Gastroesophageal sphincter (tissue), 4 donors: Measurements from ENCODE around the gene LPAR3. TPM values are rescaled to one million over a fixed set of nuclear protein-coding genes. Genes with fewer than 3 reads are reported as not detected.

Experiments used
- ATAC-seq: fragments of 150-250 bp; one replicate; pipeline ENCODE4 v1.9.1; 2016; ENCODE audit warnings: mild to moderate bottlenecking, moderate library complexity
- H3K27ac ChIP-seq, 4 donors: fragments of 200-600 bp; sonication (generic) in 3 of 4; 1 replicate in 3 of 4; 2 replicates in 1 of 4; pipeline ENCODE4 v1.5.1; 2016 to 2019
- H3K27me3 ChIP-seq: fragments of 200-600 bp; sonication (generic); one replicate; pipeline ENCODE4 v1.5.1; 2019
- H3K36me3 ChIP-seq, 2 donors: fragments of 200-600 bp; sonication (generic); one replicate each; pipeline ENCODE4 v1.5.1; 2019; ENCODE audit warnings: control low read depth in 1 of 2
- H3K4me1 ChIP-seq, 3 donors: fragments of 200-600 bp; sonication (generic); 1 replicate in 2 of 3; 2 replicates in 1 of 3; pipeline ENCODE4 v1.5.1; 2016 to 2019; ENCODE audit warnings: control low read depth in 2 of 3
- H3K4me3 ChIP-seq, 2 donors: fragments of 200-600 bp; sonication (generic); one replicate each; pipeline ENCODE4 v1.5.1; 2019; ENCODE audit warnings: mild to moderate bottlenecking in 1 of 2, moderate library complexity in 1 of 2
- H3K9me3 ChIP-seq, 3 donors: fragments of 200-600 bp; sonication (generic); one replicate each; pipeline ENCODE4 v1.5.1; 2017 to 2019; ENCODE audit warnings: control low read depth in 2 of 3
- EP300 ChIP-seq: sonication (generic); formaldehyde crosslinking; IDR thresholded peaks from one replicate; pipeline ENCODE4 v1.6.1; 2017; ENCODE audit warnings: antibody characterized with exemption, mild to moderate bottlenecking
- POLR2A ChIP-seq, 2 donors: fragments of 450-650 bp; IDR thresholded peaks; one replicate each; pipeline ENCODE4 v1.6.1; 2017; ENCODE audit warnings: antibody characterized with exemption in 2 of 2, mild to moderate bottlenecking in 2 of 2, moderate library complexity in 1 of 2
- POLR2AphosphoS5 ChIP-seq: sonication (generic); formaldehyde crosslinking; IDR thresholded peaks from one replicate; pipeline ENCODE4 v1.6.1; 2017; ENCODE audit warnings: antibody characterized with exemption
- WGBS, 2 donors: methylation state at CpG; one replicate each; pipeline ENCODE4 v1.1.5; 2018; ENCODE audit warnings: low coverage in 1 of 2; 5-methylcytosine and 5-hydroxymethylcytosine counted together
- total RNA-seq, 4 donors: library from RNA; depleted of rRNA; stranded (reverse); fragments of >200 nt; gene quantifications; one replicate each; pipeline ENCODE4 v1.1.0, GENCODE V29; 2016
- TF ChIP-seq, protein P1 (sequence below), 4 experiments: fragments of 200-600 bp in 2 of 4; fragments of 450-650 bp in 2 of 4; sonication (generic) in 1 of 4; IDR thresholded peaks; one replicate each; pipeline ENCODE4 v1.5.1; 2017 to 2019; ENCODE audit warnings: antibody characterized with exemption in 4 of 4, mild to moderate bottlenecking in 2 of 4, moderate library complexity in 2 of 4

LPAR3 gene
- total RNA-seq, 4 donors from 2014 or later = 0.13 to 3.3 (median 0.23) TPM; not detected in 1

- no peaks in the 10 kb centered on the region for H3K9me3 ChIP-seq
- no peak for TF ChIP-seq POLR2A (IDR thresholded peaks at IDR 0.05)
- TF ChIP-seq, protein P1, sequence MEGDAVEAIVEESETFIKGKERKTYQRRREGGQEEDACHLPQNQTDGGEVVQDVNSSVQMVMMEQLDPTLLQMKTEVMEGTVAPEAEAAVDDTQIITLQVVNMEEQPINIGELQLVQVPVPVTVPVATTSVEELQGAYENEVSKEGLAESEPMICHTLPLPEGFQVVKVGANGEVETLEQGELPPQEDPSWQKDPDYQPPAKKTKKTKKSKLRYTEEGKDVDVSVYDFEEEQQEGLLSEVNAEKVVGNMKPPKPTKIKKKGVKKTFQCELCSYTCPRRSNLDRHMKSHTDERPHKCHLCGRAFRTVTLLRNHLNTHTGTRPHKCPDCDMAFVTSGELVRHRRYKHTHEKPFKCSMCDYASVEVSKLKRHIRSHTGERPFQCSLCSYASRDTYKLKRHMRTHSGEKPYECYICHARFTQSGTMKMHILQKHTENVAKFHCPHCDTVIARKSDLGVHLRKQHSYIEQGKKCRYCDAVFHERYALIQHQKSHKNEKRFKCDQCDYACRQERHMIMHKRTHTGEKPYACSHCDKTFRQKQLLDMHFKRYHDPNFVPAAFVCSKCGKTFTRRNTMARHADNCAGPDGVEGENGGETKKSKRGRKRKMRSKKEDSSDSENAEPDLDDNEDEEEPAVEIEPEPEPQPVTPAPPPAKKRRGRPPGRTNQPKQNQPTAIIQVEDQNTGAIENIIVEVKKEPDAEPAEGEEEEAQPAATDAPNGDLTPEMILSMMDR (IDR thresholded peaks at IDR 0.05) = no peak
- no peak for TF ChIP-seq POLR2AphosphoS5
- no peak for TF ChIP-seq EP300
- no peak overlapping the region for H3K4me3 ChIP-seq
- H3K27me3 ChIP-seq = no peaks in the 10 kb centered on the region
- H3K27ac ChIP-seq = no peak overlapping the region
- no peaks in the 10 kb centered on the region for H3K36me3 ChIP-seq
- H3K4me1 ChIP-seq = no peaks in the 10 kb centered on the region
- no peak for ATAC-seq
Measured at GRCh38 chr1:84823511-84823910, 69.5 kb downstream of the LPAR3 start.

- 78 to 97% methylated on average over 6 to 9 of the region's 9 CpGs for WGBS, 2 donors
- no peak for ATAC-seq
- Histone ChIP-seq H3K9me3 (no peaks in the 10 kb centered on the region), H3K36me3 (no peaks in the 10 kb centered on the region), H3K4me3 (no peak overlapping the region), H3K27me3 (no peaks in the 10 kb centered on the region), H3K4me1 (no peaks in the 10 kb centered on the region), H3K27ac (no peak overlapping the region)
- TF ChIP-seq, protein P1 (IDR thresholded peaks at IDR 0.05) = no peak
- TF ChIP-seq POLR2A (IDR thresholded peaks at IDR 0.05) = no peak
Measured at GRCh38 chr1:84810343-84810742, 82.7 kb downstream of the LPAR3 start.

DNA sequence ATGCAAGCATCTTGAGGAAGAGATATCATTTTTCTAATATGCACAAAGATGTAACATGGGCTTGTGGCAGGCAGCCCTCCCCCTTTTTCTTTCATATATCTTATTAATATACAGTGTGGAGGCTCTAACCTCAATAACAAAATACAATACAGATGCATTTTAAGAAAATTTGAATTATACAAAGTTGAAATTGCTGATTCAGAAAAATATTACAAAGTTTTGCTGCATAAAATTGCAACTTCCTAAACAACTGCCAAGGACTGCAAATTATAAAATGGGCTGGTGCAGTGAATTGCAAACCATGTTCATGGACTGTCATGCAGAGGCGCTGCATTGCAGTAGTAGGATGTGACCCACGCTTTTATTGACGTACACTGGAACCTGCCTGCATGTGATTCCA, 84.0 kb downstream of the LPAR3 start:
- Histone ChIP-seq H3K36me3 (no peaks in the 10 kb centered on the region), H3K9me3 (no peaks in the 10 kb centered on the region), H3K4me3 (no peak overlapping the region), H3K4me1 (no peaks in the 10 kb centered on the region), H3K27me3 (no peaks in the 10 kb centered on the region), H3K27ac (no peak overlapping the region)
- 91 to 98% methylated on average over 3 of the region's 3 CpGs for WGBS, 2 donors
- ATAC-seq = no peak
- no peak for TF ChIP-seq EP300
- no peak for TF ChIP-seq POLR2AphosphoS5

- WGBS, 2 donors = 93 to 100% methylated on average over 1 of the region's 1 CpG
- H3K27ac ChIP-seq = no peak overlapping the region
Measured at GRCh38 chr1:84803604-84804003, 89.4 kb downstream of the LPAR3 start.

GRCh38 chr1:84802567-84803232, 90.3 kb downstream of the LPAR3 start:
- TF ChIP-seq POLR2A (IDR thresholded peaks at IDR 0.05) (no peak), POLR2AphosphoS5 (no peak), EP300 (no peak)
- TF ChIP-seq, protein P1 (IDR thresholded peaks at IDR 0.05) = no peak
- no peak overlapping the region for H3K4me3 ChIP-seq
- H3K27ac ChIP-seq = no peak overlapping the region
- no peaks in the 10 kb centered on the region for H3K4me1 ChIP-seq
- no peaks in the 10 kb centered on the region for H3K9me3 ChIP-seq
- no peaks in the 10 kb centered on the region for H3K27me3 ChIP-seq
- 87% methylated on average over 1 of the region's 1 CpG; no CpG with 5 or more reads in 1 of the 2 donors for WGBS, 2 donors
- no peaks in the 10 kb centered on the region for H3K36me3 ChIP-seq
- no peak for ATAC-seq

More at GRCh38 chr1:84803604-84804003, 89.4 kb downstream of the LPAR3 start:
- Histone ChIP-seq H3K27me3 (no peaks in the 10 kb centered on the region), H3K9me3 (no peaks in the 10 kb centered on the region), H3K4me3 (no peak overlapping the region), H3K4me1 (no peaks in the 10 kb centered on the region), H3K36me3 (no peaks in the 10 kb centered on the region)
- TF ChIP-seq EP300 = no peak
- TF ChIP-seq, protein P1 (IDR thresholded peaks at IDR 0.05) = no peak
- TF ChIP-seq POLR2A (IDR thresholded peaks at IDR 0.05) = no peak
- TF ChIP-seq POLR2AphosphoS5 = no peak
- no peak for ATAC-seq
